SU-DHL-6 (cell line): ENCODE results near the gene CACNA1C.

Experiments
- CTCF ChIP-seq: fragments of 200-600 bp; sonication (generic); IDR thresholded peaks from one replicate; pipeline ENCODE4 v1.5.1; 2017; ENCODE audit warnings: antibody characterized with exemption, mild to moderate bottlenecking, low read length, moderate library complexity; ENCODE audit not compliant: insufficient read depth, poor library complexity, severe bottlenecking
- EZH2phosphoT487 ChIP-seq: fragments of 200-600 bp; sonication (generic), shearing (Covaris generic); conservative IDR thresholded peaks from 2 replicates; pipeline ENCODE4 v1.6.1; 2018; ENCODE audit warnings: mild to moderate bottlenecking, antibody characterized with exemption, low read length, moderate library complexity, mixed read lengths

GRCh38 chr12:2509137-2509536 lies 456.4 kb downstream of the CACNA1C start:
- TF ChIP-seq CTCF (no peak), EZH2phosphoT487 (no peak)
